ENCODE data around the gene FBRS. TPM values are rescaled to one million over a fixed set of nuclear protein-coding genes. Genes with fewer than 3 reads are reported as not detected.

FBRS gene
- total and polyA plus RNA-seq, 2 of the 13 experiments (the other 11 are each of a cell fraction or from before 2014, with no cell fraction given), result 13.7 to 16.2 TPM

GRCh38 chr16:30697264-30698138, 39.3 kb downstream of the FBRS start (continued):
- TF ChIP-seq HBP1 (CRISPR knock-in tag; IDR thresholded peaks at IDR 0.05; ENCODE audit: low read depth) (no peak), CHD2 (IDR thresholded peaks at IDR 0.05; ENCODE audit: low read depth, low read length) (peak; percentile 99; the same call in 1 of the 2 replicates), ISX (CRISPR knock-in tag; conservative IDR thresholded peaks at IDR 0.05) (no peak), ZNF776 (CRISPR knock-in tag; IDR thresholded peaks at IDR 0.05) (no peak), GTF3A (CRISPR knock-in tag; conservative IDR thresholded peaks at IDR 0.05) (0 out of 2 replicates have a peak, but pooled peaks have one; percentile 34), PAF1 (CRISPR knock-in tag; IDR thresholded peaks at IDR 0.05) (no peak), ZNF674 (CRISPR knock-in tag; IDR thresholded peaks at IDR 0.05; ENCODE audit: low read depth) (no peak), RBM22 (optimal IDR thresholded peaks at IDR 0.05; ENCODE audit: low read length) (no peak), ZNF619 (CRISPR knock-in tag; IDR thresholded peaks at IDR 0.05) (peak; percentile 80; the same call in 1 of the 2 replicates), ZNF282 (IDR thresholded peaks at IDR 0.05; ENCODE audit: partially characterized antibody) (no peak), TOE1 (CRISPR knock-in tag; IDR thresholded peaks at IDR 0.05) (peak; percentile 51)
- TF ChIP-seq, protein P1, sequence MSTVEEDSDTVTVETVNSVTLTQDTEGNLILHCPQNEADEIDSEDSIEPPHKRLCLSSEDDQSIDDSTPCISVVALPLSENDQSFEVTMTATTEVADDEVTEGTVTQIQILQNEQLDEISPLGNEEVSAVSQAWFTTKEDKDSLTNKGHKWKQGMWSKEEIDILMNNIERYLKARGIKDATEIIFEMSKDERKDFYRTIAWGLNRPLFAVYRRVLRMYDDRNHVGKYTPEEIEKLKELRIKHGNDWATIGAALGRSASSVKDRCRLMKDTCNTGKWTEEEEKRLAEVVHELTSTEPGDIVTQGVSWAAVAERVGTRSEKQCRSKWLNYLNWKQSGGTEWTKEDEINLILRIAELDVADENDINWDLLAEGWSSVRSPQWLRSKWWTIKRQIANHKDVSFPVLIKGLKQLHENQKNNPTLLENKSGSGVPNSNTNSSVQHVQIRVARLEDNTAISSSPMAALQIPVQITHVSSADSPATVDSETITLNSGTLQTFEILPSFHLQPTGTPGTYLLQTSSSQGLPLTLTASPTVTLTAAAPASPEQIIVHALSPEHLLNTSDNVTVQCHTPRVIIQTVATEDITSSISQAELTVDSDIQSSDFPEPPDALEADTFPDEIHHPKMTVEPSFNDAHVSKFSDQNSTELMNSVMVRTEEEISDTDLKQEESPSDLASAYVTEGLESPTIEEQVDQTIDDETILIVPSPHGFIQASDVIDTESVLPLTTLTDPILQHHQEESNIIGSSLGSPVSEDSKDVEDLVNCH (CRISPR knock-in tag; IDR thresholded peaks at IDR 0.05), result no peak
- TF ChIP-seq, protein P2, sequence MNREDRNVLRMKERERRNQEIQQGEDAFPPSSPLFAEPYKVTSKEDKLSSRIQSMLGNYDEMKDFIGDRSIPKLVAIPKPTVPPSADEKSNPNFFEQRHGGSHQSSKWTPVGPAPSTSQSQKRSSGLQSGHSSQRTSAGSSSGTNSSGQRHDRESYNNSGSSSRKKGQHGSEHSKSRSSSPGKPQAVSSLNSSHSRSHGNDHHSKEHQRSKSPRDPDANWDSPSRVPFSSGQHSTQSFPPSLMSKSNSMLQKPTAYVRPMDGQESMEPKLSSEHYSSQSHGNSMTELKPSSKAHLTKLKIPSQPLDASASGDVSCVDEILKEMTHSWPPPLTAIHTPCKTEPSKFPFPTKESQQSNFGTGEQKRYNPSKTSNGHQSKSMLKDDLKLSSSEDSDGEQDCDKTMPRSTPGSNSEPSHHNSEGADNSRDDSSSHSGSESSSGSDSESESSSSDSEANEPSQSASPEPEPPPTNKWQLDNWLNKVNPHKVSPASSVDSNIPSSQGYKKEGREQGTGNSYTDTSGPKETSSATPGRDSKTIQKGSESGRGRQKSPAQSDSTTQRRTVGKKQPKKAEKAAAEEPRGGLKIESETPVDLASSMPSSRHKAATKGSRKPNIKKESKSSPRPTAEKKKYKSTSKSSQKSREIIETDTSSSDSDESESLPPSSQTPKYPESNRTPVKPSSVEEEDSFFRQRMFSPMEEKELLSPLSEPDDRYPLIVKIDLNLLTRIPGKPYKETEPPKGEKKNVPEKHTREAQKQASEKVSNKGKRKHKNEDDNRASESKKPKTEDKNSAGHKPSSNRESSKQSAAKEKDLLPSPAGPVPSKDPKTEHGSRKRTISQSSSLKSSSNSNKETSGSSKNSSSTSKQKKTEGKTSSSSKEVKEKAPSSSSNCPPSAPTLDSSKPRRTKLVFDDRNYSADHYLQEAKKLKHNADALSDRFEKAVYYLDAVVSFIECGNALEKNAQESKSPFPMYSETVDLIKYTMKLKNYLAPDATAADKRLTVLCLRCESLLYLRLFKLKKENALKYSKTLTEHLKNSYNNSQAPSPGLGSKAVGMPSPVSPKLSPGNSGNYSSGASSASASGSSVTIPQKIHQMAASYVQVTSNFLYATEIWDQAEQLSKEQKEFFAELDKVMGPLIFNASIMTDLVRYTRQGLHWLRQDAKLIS (CRISPR knock-in tag; IDR thresholded peaks at IDR 0.05), result no peak
- TF ChIP-seq, protein P3, sequence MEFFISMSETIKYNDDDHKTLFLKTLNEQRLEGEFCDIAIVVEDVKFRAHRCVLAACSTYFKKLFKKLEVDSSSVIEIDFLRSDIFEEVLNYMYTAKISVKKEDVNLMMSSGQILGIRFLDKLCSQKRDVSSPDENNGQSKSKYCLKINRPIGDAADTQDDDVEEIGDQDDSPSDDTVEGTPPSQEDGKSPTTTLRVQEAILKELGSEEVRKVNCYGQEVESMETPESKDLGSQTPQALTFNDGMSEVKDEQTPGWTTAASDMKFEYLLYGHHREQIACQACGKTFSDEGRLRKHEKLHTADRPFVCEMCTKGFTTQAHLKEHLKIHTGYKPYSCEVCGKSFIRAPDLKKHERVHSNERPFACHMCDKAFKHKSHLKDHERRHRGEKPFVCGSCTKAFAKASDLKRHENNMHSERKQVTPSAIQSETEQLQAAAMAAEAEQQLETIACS (CRISPR knock-in tag; IDR thresholded peaks at IDR 0.05), result no peak
